GM12878 (cell line): Measurements from ENCODE around the gene XRRA1. TPM values are rescaled to one million over a fixed set of nuclear protein-coding genes. Genes with fewer than 3 reads are reported as not detected.

Experiments used
- BACH1 ChIP-seq: fragments of 450-650 bp; IDR thresholded peaks from 2 replicates; pipeline ENCODE4 v1.6.1; 2017; ENCODE audit warnings: mild to moderate bottlenecking, borderline replicate concordance
- CEBPZ ChIP-seq: fragments of 150-350 bp; IDR thresholded peaks from 2 replicates; pipeline ENCODE4 v1.6.1; 2016; ENCODE audit warnings: low read depth, low read length
- CREM ChIP-seq: IDR thresholded peaks from 2 replicates; pipeline ENCODE4 v1.6.1; 2014; ENCODE audit warnings: antibody characterized with exemption, low read depth
- DPF2 ChIP-seq: fragments of 450-650 bp; IDR thresholded peaks from 2 replicates; pipeline ENCODE4 v1.6.1; 2017; ENCODE audit warnings: mild to moderate bottlenecking
- ESRRA ChIP-seq: IDR thresholded peaks from 2 replicates; pipeline ENCODE4 v1.6.1; 2012; ENCODE audit warnings: mild to moderate bottlenecking, low read length, improper control_type of control experiment
- MAX ChIP-seq: IDR thresholded peaks from 2 replicates; pipeline ENCODE4 v1.6.1; 2012; ENCODE audit warnings: low read depth, low read length, improper control_type of control experiment
- MLLT1 ChIP-seq: fragments of 450-650 bp; IDR thresholded peaks from 2 replicates; pipeline ENCODE4 v1.6.1; 2016; ENCODE audit warnings: mild to moderate bottlenecking
- MTA3 ChIP-seq: IDR thresholded peaks from 2 replicates; pipeline ENCODE4 v1.6.1; 2012; ENCODE audit warnings: low read length, inconsistent platforms, borderline replicate concordance
- PML ChIP-seq: IDR thresholded peaks from 2 replicates; pipeline ENCODE4 v1.6.1; 2012; ENCODE audit warnings: low read length, inconsistent platforms
- POLR2A ChIP-seq: IDR thresholded peaks from 2 replicates; pipeline ENCODE4 v1.6.1; 2011; ENCODE audit warnings: low read depth, mild to moderate bottlenecking, low read length
- REST ChIP-seq: IDR thresholded peaks from 2 replicates; pipeline ENCODE4 v1.6.1; 2012; ENCODE audit warnings: mild to moderate bottlenecking, low read depth, low read length
- RFX5 ChIP-seq: IDR thresholded peaks from 2 replicates; pipeline ENCODE4 v1.6.1; 2011; ENCODE audit warnings: low read depth, low read length, improper control_type of control experiment
- TAF1 ChIP-seq: IDR thresholded peaks from 2 replicates; pipeline ENCODE4 v1.6.1; 2011; ENCODE audit warnings: mild to moderate bottlenecking, low read depth, low read length, borderline replicate concordance
- WRNIP1 ChIP-seq: IDR thresholded peaks from 2 replicates; pipeline ENCODE4 v1.6.1; 2011; ENCODE audit warnings: low read depth, low read length, improper control_type of control experiment, borderline replicate concordance
- YY1 ChIP-seq: IDR thresholded peaks from 2 replicates; pipeline ENCODE4 v1.6.1; 2011; ENCODE audit warnings: low read depth, mild to moderate bottlenecking, low read length
- ZBTB4 ChIP-seq: fragments of 450-650 bp; formaldehyde crosslinking; IDR thresholded peaks from 2 replicates; pipeline ENCODE4 v1.4.0; 2022; ENCODE audit warnings: mild to moderate bottlenecking, moderate library complexity
- ZNF384 ChIP-seq: IDR thresholded peaks from 2 replicates; pipeline ENCODE4 v1.6.1; 2012; ENCODE audit warnings: low read depth, mild to moderate bottlenecking, low read length, improper control_type of control experiment, borderline replicate concordance
- ZZZ3 ChIP-seq: IDR thresholded peaks from 2 replicates; pipeline ENCODE4 v1.6.1; 2011; ENCODE audit warnings: low read depth; ENCODE audit not compliant: control insufficient read depth, insufficient read length
- polyA plus RNA-seq, 11 experiments: library from polyadenylated mRNA; depleted of rRNA in 4 of 11; unstranded in 6 of 11; stranded (reverse) in 5 of 11; fragments of >200 nt; fragmentation: Nextera tagmentation in 4 of 11; fragmentation: Illumina TruSeq in 1 of 11; extraction: Ambion mirVana in 4 of 11; extraction: Trizol in 1 of 11; gene quantifications; 1 replicate in 1 of 11; 2 replicates in 10 of 11; pipeline versions ENCODE4 v1.2.1 to v1.2.3, GENCODE V29; 2011 to 2016; ENCODE audit warnings: inconsistent platforms in 2 of 11, missing spikeins in 2 of 11, low read depth in 1 of 11
- total RNA-seq, 4 experiments: library from RNA; depleted of rRNA in 3 of 4; stranded (reverse); fragments of >200 nt in 3 of 4; fragmentation: Illumina TruSeq in 1 of 4; extraction: Trizol in 1 of 4; gene quantifications; 2 replicates each; pipeline versions ENCODE4 v1.2.1 to v1.2.3, GENCODE V29; 2013 to 2021

Gene XRRA1
- total and polyA plus RNA-seq, 10 of the 15 experiments (the other 5 are each of a cell fraction or from before 2014, with no cell fraction given), result 2.5 to 8.8 (median 4.6) TPM

GRCh38 chr11:74948898-74949752, at the start of gene XRRA1, which contains the start of gene SPCS2 (continued):
- TF ChIP-seq ZBTB4 (CRISPR knock-in tag), result no peak
- peak; percentile 97 for TF ChIP-seq TAF1
- peak; percentile 95 for TF ChIP-seq CREM
- TF ChIP-seq BACH1, result no peak
- TF ChIP-seq PML, result peak; percentile 85; the same call in 1 of the 2 replicates
- TF ChIP-seq ZZZ3, result no peak
- TF ChIP-seq MTA3, result no peak
- peak; percentile 98 for TF ChIP-seq YY1
- peak; percentile 87 for TF ChIP-seq RFX5
- no peak for TF ChIP-seq ZNF384
- 0 out of 2 replicates have a peak, but pooled peaks have one; percentile 50 for TF ChIP-seq DPF2
- TF ChIP-seq REST, result no peak
- no peak for TF ChIP-seq WRNIP1
- peak; percentile 94 for TF ChIP-seq POLR2A
- no peak for TF ChIP-seq CEBPZ
- peak; percentile 67; the same call in 1 of the 2 replicates for TF ChIP-seq ESRRA
- TF ChIP-seq MLLT1, result peak; percentile 53
- TF ChIP-seq MAX, result peak; percentile 59; the same call in 1 of the 2 replicates
